Astrocyte (in vitro differentiated cells and primary cell): ENCODE measurements around the gene TLX2. TPM values are rescaled to one million over a fixed set of nuclear protein-coding genes. Genes with fewer than 3 reads are reported as not detected.

ENCODE experiments used
- DNase-seq: peaks from one replicate; pipeline ENCODE4 v3.0.0-alpha.2; 2010; ENCODE audit warnings: low read depth
- FAIRE-seq: peaks from 2 replicates; lab custom pipeline; 2011; peaks lifted over from hg19 to GRCh38; lab: Jason Lieb, UNC
- H2AFZ ChIP-seq: 2 replicates; pipeline ENCODE4 v1.6.0; 2012; ENCODE audit warnings: low read depth, low read length, inconsistent platforms
- H3K27ac ChIP-seq: 2 replicates; pipeline ENCODE4 v1.5.1; 2011; ENCODE audit warnings: low read depth, low read length, inconsistent platforms
- H3K27me3 ChIP-seq: 2 replicates; pipeline ENCODE4 v1.6.0; 2011; ENCODE audit warnings: low read length, inconsistent platforms; ENCODE audit not compliant: insufficient read depth
- H3K36me3 ChIP-seq: 2 replicates; pipeline ENCODE4 v1.5.1; 2011; ENCODE audit warnings: low read length, inconsistent platforms; ENCODE audit not compliant: insufficient read depth
- H3K4me1 ChIP-seq: 2 replicates; pipeline ENCODE4 v1.5.1; 2011; ENCODE audit warnings: low read length, inconsistent platforms; ENCODE audit not compliant: insufficient read depth
- H3K4me2 ChIP-seq: 2 replicates; pipeline ENCODE4 v1.6.0; 2012; ENCODE audit warnings: low read length, inconsistent platforms
- H3K4me3 ChIP-seq: 2 replicates; pipeline ENCODE4 v1.5.1; 2011; ENCODE audit warnings: low read depth, mild to moderate bottlenecking, low read length, inconsistent platforms; ENCODE audit not compliant: insufficient read depth
- H3K79me2 ChIP-seq: 2 replicates; pipeline ENCODE4 v1.6.0; 2012; ENCODE audit warnings: mild to moderate bottlenecking, low read length, inconsistent platforms; ENCODE audit not compliant: insufficient read depth
- H3K9ac ChIP-seq: 2 replicates; pipeline ENCODE4 v1.6.0; 2012; ENCODE audit warnings: mild to moderate bottlenecking, low read length, inconsistent platforms
- H3K9me3 ChIP-seq: 2 replicates; pipeline ENCODE4 v1.5.1; 2012; ENCODE audit warnings: low read depth, mild to moderate bottlenecking, low read length, inconsistent platforms; ENCODE audit not compliant: insufficient read depth
- H4K20me1 ChIP-seq: 2 replicates; pipeline ENCODE4 v1.6.0; 2012; ENCODE audit warnings: low read length, inconsistent platforms; ENCODE audit not compliant: insufficient read depth
- H3K27ac Mint-ChIP-seq: one replicate; pipeline ENCODE4 v1.8.0; 2021; ENCODE audit warnings: mild to moderate bottlenecking, mixed read lengths; ENCODE audit not compliant: unreplicated experiment
- H3K27me3 Mint-ChIP-seq: one replicate; pipeline ENCODE4 v1.8.0; 2021; ENCODE audit warnings: low read depth, mixed read lengths; ENCODE audit not compliant: unreplicated experiment
- H3K36me3 Mint-ChIP-seq: one replicate; pipeline ENCODE4 v1.8.0; 2021; ENCODE audit warnings: low read depth, mixed read lengths; ENCODE audit not compliant: unreplicated experiment
- H3K4me1 Mint-ChIP-seq: one replicate; pipeline ENCODE4 v1.8.0; 2021; ENCODE audit warnings: low read depth, mixed read lengths; ENCODE audit not compliant: unreplicated experiment
- H3K4me3 Mint-ChIP-seq: one replicate; pipeline ENCODE4 v1.8.0; 2021; ENCODE audit warnings: mild to moderate bottlenecking, moderate library complexity, mixed read lengths; ENCODE audit not compliant: unreplicated experiment
- H3K9me3 Mint-ChIP-seq: one replicate; pipeline ENCODE4 v1.8.0; 2021; ENCODE audit warnings: mild to moderate bottlenecking, mixed read lengths; ENCODE audit not compliant: unreplicated experiment
- CTCF ChIP-seq: IDR thresholded peaks from 2 replicates; pipeline ENCODE4 v1.5.1; 2011; ENCODE audit warnings: low read depth, mild to moderate bottlenecking, inconsistent platforms, low read length, moderate library complexity; ENCODE audit not compliant: insufficient read depth
- EZH2 ChIP-seq: IDR thresholded peaks from 2 replicates; pipeline ENCODE4 v1.6.1; 2012; ENCODE audit warnings: mild to moderate bottlenecking, low read length, inconsistent platforms; ENCODE audit not compliant: insufficient read depth
- total RNA-seq: library from RNA; stranded (reverse); gene quantifications from 2 replicates; pipeline ENCODE4 v1.2.1, GENCODE V29; 2021

Gene TLX2
- total RNA-seq, 1 donor from 2014 or later: not detected

- H2AFZ ChIP-seq: no peak overlapping the region
- TF ChIP-seq EZH2 (no peak), CTCF (no peak)
- Mint-ChIP-seq H3K4me1 (peaks cover 3% of the 10 kb centered on the region), H3K27ac (no peak overlapping the region), H3K9me3 (no peaks in the 10 kb centered on the region), H3K27me3 (peaks cover 2% of the 10 kb centered on the region), H3K4me3 (no peak overlapping the region), H3K36me3 (peaks cover 2% of the 10 kb centered on the region)
- H3K36me3 ChIP-seq: no peaks in the 10 kb centered on the region
- peaks cover 7% of the 10 kb centered on the region for H3K79me2 ChIP-seq
- no peak overlapping the region for H3K9ac ChIP-seq
- H3K27me3 ChIP-seq: no peaks in the 10 kb centered on the region
- no peaks in the 10 kb centered on the region for H4K20me1 ChIP-seq
- no peak for DNase-seq
- H3K4me3 ChIP-seq: no peak overlapping the region
- H3K27ac ChIP-seq: no peak overlapping the region
- no peak overlapping the region for H3K4me2 ChIP-seq
- no peak for FAIRE-seq
- H3K4me1 ChIP-seq: peaks cover 11% of the 10 kb centered on the region
- H3K9me3 ChIP-seq: no peaks in the 10 kb centered on the region
Measured at GRCh38 chr2:74544634-74545033, 30.4 kb downstream of the TLX2 start.

- no peak overlapping the region for H2AFZ ChIP-seq
- no peak overlapping the region for H3K27ac Mint-ChIP-seq
- no peak overlapping the region for H3K27ac ChIP-seq
- H3K4me1 ChIP-seq: peaks cover 21% of the 10 kb centered on the region
- H3K4me3 Mint-ChIP-seq: no peak overlapping the region
- no peak overlapping the region for H3K4me3 ChIP-seq
- peaks cover 20% of the 10 kb centered on the region for H3K79me2 ChIP-seq
- peaks cover 7% of the 10 kb centered on the region for H3K27me3 Mint-ChIP-seq
- no peak for TF ChIP-seq EZH2
- no peak for TF ChIP-seq CTCF
- FAIRE-seq (no peak), DNase-seq (no peak)
- H3K36me3 ChIP-seq: no peaks in the 10 kb centered on the region
- H3K27me3 ChIP-seq: no peaks in the 10 kb centered on the region
- no peaks in the 10 kb centered on the region for H3K9me3 Mint-ChIP-seq
- H3K4me1 Mint-ChIP-seq: peaks cover 8% of the 10 kb centered on the region
- no peak overlapping the region for H3K4me2 ChIP-seq
- no peaks in the 10 kb centered on the region for H3K9me3 ChIP-seq
- peaks cover 2% of the 10 kb centered on the region for H3K36me3 Mint-ChIP-seq
- no peak overlapping the region for H3K9ac ChIP-seq
- H4K20me1 ChIP-seq: peaks cover 6% of the 10 kb centered on the region
Measured at GRCh38 chr2:74546004-74546403, 31.8 kb downstream of the TLX2 start.

GRCh38 chr2:74548285-74548899, 34.1 kb downstream of the TLX2 start:
- peaks cover 7% of the 10 kb centered on the region for H3K27me3 Mint-ChIP-seq
- Histone ChIP-seq H3K79me2 (peaks cover 44% of the 10 kb centered on the region), H3K27me3 (no peaks in the 10 kb centered on the region), H3K9ac (peak overlapping the region; percentile 67), H3K4me2 (peak overlapping the region; percentile 92), H3K36me3 (no peaks in the 10 kb centered on the region), H3K27ac (no peak overlapping the region), H3K4me1 (peaks cover 24% of the 10 kb centered on the region), H3K4me3 (peak overlapping the region; percentile 54), H3K9me3 (no peaks in the 10 kb centered on the region), H4K20me1 (peaks cover 6% of the 10 kb centered on the region), H2AFZ (peak overlapping the region; percentile 78)
- TF ChIP-seq EZH2: no peak
- no peak for TF ChIP-seq CTCF
- peaks cover 8% of the 10 kb centered on the region for H3K4me1 Mint-ChIP-seq
- DNase-seq (no peak), FAIRE-seq (no peak)
- peak overlapping the region; percentile 87 for H3K4me3 Mint-ChIP-seq
- H3K27ac Mint-ChIP-seq: peak overlapping the region; percentile 50
- no peaks in the 10 kb centered on the region for H3K9me3 Mint-ChIP-seq
- H3K36me3 Mint-ChIP-seq: peaks cover 2% of the 10 kb centered on the region
